Stimulated activated CD8-positive, alpha-beta memory T cell treated with anti-CD3 and anti-CD28 coated beads, Interleukin-4, amount 100 ng/mL, for 48 hours (primary cell): ENCODE results near the gene DYNLT2.

Source experiments
- DNase-seq: peaks from one replicate; pipeline ENCODE4 v3.0.0-alpha.2; 2020

DYNLT2 gene

DNA sequence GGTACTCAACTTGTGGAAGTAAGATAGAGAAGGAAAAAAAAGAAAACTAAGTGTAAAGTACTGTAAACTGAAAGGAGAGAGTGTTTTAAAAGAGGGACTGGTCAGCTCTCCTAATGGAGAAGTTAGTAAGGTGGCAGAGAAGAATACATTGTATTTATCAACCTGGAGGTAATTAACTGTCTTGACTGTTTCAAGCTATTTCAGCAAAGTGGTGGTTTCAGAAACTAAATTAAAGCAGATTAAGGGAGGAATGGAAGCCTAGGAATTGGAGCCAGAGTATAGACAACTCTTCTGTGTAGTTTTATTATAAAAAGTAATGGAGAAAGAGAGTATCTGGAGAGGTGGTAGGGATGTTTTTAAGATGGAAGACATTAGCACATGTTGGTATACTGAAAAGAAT, 24.4 kb downstream of the DYNLT2 start:
- no peak for DNase-seq

DNA sequence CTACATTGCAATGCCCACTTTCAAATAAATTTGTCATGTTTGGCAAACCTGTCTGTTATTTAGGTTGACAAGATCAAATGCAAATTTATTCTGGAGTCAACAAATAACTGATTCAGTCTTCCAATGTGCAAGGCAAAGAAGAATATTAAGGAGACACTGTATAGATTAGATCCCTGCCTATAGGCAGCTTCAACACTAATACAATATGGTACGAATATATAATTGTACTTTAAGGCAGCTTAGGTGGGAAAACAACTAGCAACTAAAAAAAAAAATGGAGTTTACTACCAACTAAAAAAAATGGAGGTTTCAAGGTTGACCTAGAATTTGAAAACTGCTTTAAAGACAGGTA, 25.3 kb downstream of the DYNLT2 start:
- DNase-seq: no peak

DNA sequence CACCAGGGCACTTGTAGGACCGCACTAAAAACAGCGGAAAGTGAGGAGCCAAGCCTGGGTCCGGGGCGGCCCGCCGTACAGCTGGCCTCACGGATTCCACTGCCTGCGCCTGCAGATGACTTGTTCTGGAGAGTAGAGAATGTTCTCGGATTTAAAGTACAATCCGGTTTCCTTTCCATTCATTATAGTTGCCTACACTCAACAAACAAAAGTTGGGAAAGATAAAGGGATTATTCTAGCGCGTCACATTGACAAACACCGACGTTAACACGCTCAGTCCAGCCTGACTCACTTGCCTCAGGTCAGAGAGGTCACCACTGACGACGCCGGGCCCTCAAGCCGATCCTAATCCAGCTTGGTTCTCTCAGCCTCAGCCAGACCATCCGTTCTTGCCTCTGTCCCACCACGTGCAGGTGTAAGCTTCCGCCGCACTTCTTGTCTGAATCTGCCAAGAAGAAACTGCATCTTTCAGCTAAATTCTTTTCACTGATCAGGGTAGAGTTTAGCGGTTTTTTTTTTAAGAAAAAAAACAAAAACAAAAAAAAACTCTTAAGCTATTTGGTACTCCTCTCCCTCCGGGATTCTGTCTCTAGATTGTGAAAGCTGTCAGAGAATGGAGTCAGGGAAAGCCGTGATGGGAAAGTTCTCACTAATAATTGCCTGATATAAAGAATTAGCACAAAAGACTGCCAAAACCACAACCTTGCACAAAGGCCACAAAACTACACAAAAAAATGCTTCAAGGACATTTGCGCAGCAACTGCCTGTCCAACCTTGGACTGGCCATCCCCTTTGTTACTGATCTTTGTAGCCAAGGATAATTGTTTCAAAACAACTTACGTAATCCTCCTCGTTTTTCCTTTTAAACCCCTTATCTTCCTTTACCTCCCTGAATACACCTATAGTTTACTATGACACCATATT, 26.0 kb downstream of the DYNLT2 start:
- peak; percentile 54 for DNase-seq

DNA sequence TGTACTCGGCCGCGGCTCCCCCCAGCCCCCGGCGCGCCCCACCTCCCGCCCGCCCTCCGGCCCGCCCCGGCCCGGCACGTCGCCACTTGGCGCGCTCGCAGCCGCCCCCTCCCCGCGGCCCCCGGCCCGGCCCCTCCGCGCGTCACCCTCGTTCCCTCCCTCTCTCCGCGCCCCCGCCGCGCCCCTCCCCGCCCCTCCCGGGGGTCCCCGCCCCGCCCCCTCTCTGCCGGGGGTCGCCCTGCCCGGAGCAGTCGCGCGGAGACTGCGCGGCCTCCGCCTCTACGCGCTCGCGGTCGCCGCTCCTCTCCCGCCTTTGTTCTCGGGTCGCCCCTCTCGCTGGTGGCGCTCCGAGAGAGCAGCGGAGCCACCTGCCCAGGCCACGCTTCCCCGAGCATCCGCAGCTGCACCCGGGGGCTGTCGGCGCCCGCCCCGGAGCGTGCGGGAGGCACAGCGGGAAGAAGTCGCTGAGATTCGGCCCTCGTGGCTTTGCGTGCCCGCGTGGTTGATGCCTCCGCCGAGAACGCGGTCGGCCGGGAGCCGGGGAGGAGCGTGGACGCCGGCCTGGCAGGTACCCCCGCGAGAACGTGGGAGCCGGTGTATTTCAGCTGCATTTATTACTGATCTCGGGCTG, 26.8 kb downstream of the DYNLT2 start, which contains the start of gene PHF10:
Gene PHF10, minus strand, starts transcription at position 7 of the 631 bp plus-strand sequence. CDS start 569 bp downstream, outside the sequence.
- DNase-seq: peak; percentile 74

DNA sequence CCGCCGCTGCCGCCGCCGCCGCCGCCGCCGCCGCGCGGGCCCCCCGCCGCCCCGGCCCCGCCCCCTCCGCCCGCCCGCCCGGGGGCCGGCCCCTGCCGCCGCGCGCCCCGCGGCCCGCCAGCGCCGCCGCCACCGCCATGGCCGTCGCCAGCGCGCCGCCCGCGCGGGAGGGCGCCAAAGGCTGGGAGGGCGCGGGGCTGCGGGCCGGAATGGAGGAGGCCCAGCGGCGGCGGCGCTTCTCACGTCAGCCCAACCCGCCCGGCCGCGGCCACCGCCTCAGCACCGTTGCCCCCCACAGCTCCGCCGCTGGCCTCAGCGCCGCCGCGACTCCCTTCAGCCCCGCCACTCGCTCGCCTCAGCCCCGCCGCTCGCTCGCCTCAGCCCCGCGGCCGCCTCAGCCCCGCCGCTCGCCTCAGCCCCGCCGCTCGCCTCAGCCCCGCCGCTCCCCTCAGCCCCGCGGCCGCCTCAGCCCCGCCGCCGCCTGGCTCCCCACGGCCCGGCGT, 27.3 kb downstream of the DYNLT2 start:
- peak; percentile 50 for DNase-seq

DNA sequence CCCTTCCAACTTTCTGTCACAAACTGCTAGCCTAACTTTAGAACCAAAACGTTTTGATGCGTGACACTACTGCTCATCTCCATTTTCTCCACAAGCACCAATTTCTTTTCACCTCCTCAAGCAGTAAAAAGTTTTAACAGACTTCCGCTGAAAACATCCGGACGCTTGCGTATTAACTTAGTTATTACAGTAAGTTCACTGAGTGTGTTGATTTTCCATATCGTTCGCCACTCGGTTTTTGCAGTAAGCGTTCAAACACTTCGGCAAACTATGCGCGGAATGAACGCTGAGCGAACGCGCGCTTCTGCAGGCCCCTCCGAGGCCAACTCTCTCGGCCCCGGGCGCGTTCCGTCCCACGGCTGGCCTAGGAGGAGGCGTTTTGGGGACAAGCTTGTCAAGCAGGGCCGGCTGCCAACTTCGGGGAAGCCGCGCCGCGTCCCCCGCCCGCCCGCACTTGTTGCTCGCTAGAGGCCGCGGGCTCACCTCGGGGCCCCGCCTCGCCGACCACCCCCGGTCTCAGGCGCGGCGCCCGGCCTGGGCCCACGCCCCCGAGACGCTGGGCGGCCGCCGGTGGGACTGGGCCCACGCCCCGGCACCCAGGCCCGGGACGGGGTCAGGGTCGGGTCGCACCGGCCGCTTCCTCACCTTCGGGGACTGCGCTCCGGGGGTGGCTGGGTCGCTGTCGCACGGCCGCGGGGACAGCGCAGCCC, 28.0 kb downstream of the DYNLT2 start:
- peak; percentile 72 for DNase-seq

DNA sequence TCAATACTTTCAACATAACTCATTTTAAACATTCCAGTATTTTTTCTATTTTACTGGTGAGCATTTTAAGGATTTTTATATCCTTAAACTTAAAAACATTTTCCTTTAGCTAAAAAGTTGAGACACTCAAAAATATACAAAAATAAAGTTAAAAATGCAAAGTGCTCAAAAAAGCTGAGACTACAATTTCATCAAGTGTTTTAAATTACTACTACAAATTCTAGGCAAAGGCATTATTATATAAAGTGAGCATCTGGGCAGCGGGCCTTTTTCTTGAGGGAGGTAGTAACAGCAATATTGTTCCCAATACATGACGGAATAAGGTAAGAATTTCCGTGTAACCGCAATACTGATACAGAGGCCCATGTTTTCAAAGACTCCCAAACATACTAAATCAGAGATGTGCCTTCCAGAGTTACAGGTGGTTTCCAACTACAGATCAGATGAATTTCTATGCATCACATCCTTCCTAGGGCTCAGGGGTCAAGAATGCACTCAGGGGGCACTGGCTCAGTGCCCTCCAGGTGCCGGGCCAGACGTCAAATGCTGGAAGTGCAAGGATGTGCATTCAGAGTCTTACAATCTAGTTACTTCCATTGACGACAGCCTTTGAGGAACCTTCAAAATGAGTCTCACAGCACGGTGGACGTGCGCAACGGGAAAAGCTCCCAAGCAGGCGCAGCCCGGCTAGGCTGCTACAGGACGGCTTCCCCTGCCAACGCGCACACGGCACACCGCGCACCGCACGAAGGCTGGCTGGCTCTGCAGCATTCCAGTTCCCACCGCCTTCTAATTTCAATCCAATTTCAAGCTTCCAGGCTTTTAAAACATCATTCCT, 28.8 kb downstream of the DYNLT2 start:
- peak; percentile 58 for DNase-seq

DNA sequence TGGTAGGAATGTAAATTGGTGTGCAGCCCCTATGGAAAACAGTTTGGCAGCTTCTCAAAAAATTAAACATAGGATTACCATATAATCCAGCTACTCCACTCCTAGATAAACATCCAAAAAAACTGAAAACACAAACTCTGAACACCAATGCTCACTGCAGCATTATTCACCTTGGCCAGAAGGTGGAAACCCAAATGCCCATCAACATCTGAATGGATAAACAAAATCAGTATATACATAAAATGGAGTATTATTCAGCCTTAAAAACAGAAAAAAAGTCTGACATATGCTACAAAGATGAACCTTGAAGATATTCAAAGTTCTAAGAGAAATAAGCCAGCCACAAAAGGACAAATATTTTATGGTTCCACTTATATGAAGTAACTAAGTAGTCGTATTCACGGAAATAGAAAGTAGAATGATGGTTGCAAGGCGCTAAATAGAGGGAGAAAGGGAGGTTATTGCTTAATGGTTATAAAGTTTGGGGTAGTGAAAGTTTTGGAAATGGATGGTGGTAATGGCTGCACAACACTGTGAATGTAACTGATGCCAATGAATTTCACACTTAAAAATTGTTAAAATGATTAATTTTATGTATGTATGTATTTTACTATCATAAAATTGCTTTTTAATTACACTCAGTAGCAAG, 31.0 kb downstream of the DYNLT2 start:
- no peak for DNase-seq

DNA sequence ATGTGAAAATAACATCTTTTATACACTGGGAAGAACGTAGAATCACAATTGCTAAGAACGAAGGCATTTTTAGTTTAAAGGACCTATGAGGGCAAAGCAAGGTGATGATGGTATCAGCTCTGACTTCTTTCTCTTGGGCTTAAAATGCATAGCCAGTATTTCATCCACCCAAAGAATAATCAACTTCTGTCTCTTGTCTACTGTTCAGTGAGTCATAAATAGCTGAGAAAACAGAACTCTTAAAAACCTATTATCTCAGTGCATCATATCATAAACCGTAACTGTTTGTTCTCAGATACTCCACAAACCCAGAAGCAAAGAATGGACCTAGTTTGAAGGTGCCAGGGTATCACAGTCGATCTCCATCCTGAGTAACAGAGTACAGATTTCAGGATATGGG, 32.3 kb downstream of the DYNLT2 start:
- no peak for DNase-seq

DNA sequence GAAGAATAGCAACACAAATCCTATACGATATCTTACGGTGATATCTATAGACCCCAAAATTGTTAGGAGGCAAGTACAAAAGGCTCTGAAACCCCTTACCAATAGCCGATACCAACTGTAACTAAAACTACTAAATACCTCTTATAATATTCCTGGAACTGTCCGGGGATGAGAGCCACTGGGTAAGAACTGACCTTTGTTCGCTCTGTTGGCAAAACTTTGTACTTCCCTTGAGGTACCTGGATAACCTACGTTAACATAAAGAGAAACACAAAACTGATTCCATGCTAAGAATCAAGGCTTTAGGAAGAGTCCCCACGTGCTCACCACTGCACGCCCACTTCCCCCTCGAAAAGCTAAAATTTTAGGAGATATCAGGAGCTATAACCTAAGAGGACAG, 36.8 kb downstream of the DYNLT2 start:
- no peak for DNase-seq

DNA sequence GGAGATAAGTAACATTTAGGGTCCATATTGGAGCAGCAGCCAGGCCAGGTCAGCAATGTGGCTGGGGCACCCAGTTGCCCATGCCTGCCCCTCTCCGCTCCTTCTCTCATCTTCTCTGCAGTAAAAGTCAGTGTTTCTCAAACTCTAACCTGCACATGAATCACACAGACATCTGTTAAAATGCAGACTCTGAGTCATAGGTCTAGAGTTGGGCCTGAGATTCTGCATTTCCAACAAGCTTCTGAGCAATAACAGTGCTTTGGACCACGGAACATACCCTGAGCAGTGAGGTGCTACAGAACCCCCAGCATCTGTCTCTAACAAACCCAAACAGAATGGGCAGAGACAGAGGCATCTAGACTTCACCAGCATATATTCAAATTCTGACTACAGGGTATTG, 37.2 kb downstream of the DYNLT2 start:
- DNase-seq: no peak

DNA sequence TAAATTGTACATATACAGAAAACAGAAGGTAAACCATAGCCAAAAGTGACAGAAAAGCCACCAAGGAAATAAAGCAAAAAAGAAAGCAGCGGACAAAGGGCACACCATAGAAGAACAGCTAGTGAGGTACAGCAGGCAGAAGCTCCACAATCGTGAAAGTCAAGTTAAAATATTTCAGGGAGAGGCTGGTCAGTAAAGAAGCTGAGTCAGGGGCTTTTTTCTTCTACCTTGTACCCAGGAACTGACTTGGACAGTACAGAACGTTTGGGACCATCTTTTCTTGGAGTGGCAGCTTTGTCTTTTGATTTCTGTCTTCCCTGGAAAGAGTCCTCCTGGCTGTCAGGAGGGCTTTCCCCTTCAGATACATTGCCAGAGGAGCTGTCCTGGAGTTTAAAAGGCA, 41.4 kb downstream of the DYNLT2 start:
- no peak for DNase-seq

DNA sequence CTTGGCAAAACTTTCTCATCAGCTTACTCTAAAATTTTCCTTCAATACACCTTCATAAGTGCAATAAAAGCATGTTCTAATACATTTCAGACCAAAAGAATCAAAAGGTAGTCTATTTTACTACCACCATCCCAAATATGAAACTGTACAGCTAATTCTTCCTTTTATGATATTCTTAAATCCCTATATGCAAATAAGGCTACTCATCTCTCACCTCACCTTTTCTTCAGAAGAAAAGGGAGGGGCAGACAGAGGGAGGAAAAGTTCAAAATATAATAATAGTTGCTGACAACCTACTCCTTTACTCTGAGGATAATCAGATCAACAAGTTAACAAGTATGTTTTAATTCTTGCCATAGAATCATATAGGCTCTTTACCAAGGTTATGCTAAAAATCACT, 42.1 kb downstream of the DYNLT2 start:
- DNase-seq: no peak

DNA sequence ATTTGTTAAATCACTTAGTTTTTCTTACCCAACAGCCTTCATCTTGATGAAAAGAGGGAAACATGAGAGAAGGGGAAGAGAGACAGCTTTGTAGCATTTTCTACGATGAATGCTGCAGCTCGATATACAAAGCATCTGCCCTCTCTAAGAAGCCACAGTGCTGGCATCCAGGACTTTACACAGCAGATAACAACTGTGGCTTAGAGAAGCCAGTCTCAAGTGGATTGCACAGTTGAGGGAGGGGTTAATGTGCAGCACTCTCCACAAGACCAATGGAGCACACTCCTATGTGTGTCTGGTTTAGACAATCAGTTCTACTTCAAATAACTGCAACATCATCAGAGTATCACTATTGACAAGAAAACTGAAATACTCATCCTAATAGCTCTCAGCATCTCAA, 43.6 kb downstream of the DYNLT2 start:
- no peak for DNase-seq

DNA sequence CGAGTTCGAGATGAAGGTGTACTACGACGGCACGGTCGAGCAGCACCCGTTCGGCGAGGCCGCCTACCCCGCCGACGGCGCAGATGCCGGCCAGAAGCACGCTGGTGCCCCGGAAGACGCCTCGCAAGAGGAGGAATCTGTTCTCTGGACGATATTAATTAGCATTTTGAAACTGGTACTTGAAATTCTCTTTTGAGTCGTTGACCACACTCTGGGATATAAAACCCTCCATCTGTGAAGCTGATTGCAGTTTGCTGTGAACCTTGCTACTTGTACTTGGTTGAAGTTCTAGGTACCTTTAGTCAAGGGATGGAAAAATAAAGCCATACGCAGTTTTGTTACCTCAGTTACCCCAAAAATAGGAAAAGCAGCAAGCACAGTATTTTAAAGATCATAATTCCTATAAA, 48.5 kb downstream of the DYNLT2 start:
- no peak for DNase-seq

DNA sequence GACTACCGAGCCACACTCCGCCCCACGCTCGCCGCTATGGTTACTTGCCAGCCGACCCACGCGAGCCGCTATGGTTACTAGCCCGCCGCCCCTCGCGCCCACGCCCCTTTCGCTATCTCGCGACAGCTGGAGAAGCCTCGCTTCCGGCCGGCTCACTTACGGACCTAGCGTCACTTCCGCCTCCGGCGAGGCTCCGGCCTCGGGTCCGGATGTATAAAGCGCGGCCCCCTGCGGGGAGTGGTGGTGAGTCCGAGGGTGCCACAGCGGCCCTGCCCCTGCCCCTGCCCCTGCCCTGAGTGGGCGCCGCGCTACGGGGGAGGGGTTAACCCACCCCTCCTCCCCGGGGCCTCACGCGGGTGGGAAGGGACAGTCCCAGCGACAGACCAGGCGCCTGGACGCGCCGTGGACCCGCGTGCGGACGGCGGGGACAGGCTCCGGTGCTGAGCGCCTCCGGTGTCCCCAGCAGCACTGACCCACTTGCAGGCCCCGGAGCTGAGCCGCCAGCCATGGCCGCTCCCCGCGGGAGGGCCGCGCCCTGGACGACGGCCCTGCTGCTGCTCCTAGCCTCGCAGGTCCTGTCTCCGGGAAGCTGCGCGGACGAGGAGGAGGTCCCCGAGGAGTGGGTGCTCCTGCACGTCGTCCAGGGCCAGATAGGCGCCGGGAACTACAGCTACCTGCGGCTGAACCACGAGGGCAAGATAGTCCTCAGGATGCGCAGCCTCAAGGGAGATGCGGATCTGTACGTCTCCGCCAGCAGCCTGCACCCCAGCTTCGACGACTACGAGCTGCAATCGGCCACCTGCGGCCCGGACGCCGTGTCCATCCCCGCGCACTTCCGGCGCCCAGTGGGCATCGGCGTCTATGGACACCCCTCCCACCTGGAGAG, 49.2 kb downstream of the DYNLT2 start, which contains the start of the genes C6orf120 and WDR27:
Gene C6orf120, plus strand, starts transcription at position 173 of the 886 bp plus-strand sequence. Its CDS starts 334 bp downstream, at position 507.
Gene WDR27, minus strand, starts transcription at position 76 of the 886 bp plus-strand sequence. CDS start 13,024 bp downstream, outside the sequence.
- peak; percentile 99 for DNase-seq

DNA sequence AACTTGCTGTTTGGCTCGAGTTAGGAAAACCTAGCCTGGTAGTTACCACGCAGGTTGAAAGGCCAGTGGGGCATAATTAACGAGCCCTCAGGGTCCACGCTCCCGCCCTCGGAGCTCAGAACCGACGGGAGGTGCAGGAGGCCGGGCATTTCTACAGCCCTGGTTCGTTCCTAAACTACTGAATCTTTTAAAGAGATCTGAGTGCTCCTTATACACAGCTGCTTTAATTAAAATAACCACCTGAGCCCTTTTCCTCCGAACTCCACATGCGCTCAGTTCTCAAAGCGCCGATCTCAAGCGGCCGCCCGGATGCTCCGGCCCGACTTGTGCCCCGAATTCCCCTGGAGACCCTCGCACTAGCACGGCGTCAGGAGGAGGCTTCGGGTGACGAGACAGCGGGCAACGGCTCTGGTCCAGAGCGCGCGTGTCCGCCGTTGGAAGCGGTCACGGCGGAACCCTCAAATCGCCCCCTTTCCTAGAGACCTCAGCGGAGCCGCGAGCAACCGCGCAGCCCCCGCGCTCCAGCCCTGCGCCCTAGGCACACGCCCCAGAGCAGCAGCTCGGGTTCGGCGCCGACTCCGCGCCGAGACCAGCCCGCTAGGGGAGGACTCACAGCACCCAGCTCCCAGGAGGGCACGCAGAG, 49.9 kb downstream of the DYNLT2 start:
- peak; percentile 43 for DNase-seq

DNA sequence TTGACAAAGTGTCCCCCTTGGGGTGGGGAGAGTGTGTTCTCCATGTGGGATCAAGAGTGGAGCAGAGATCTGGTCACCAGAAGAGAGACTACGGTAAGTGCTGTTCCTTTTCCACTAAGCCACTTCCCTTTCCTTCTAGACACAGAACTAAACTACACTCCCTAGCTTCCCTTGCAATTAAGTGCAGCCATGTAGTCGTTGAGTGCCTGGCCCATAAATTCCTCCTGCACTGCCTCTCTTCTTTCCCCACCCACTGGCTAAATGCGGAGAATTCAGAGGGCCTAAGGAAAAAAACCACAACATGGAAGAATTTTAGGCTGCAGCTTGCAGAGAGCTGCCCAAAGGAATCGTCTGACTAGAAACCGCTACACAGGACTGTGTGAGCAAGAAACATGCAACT, 51.1 kb downstream of the DYNLT2 start:
- DNase-seq: no peak

DNA sequence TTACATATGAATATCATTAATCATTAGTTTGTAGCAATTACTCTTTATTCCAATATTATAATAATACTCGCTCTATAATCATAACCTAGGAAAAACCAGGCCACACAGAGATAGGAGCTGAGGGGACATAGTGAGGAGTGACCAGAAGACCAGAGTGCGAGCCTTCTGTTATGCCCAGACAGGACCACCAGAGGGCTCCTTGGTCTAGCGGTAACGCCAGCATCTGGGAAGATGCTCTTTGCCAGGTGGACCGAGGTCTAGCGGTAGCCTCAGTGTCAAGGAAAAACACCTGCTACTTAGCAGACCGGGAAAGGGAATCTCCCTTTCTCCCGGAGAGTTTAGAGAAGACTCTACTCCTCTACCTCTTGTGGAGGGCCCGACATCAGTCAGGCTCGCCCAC, 54.3 kb downstream of the DYNLT2 start:
- DNase-seq: peak; percentile 47

DNA sequence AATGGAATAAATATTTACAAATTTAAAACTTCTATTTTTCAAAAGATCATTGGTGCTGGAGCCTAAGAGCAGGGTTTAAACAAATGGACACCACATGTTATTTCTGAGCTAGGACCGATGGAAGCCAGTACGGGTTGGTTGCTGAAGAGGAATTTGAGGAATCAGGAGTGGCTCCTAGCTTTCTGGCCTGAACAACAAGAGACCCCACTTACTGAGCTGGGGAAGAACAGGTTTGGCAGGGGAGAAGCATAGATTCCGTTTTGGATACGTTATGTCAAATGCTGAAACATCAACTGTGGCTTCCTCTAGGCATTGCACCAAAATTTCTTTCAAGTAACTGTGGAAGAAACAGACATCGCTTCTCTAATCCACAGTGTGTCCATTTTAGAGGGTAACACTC, 56.2 kb downstream of the DYNLT2 start:
- no peak for DNase-seq
